ENCODE results near the gene RASEF. TPM values are rescaled to one million over a fixed set of nuclear protein-coding genes. Genes with fewer than 3 reads are reported as not detected.

RASEF gene
- total and polyA plus RNA-seq, 2 of the 4 experiments (the other 2 are of a cell fraction): under 0.01 to 0.05 TPM

DNA sequence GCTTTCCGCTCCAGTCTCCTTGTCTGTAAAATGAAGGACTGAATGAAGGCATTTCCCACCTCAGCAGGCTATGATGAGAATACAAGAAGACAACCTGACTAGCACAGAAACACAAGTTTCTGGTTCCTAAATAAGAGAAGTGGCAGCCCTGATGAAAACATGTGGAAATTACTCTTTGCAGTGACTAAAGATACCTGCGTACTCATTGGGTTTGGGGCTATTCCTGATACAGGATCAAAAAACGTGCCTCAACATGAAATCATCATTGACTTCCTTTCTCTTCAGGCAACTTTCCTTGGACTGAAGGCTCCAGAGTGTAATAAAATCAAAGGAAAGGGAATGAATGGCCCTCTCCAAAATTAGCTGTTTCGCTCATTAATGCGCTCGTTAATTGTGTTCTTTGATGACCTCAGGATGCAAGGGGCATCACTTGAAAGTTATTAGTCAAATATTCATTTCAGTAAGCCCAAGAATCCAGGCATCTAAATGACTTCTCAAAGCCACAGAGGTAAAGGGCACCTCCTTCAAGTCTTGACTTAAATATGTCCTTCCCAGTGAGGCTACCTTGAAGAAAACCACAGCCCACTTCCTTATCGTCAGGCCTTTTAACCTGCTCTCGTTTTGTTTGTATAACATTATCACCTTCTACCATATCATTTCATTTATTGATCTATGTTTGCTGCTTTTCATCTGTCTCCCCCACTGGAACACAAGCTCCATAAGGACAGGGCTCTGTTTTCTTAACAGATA, 68.9 kb downstream of the RASEF start:
- Histone ChIP-seq H2AK9ac (replicated peaks; ENCODE audit: low read depth, low read length, poor library complexity) (no peak overlapping the region), H2BK15ac (ENCODE audit: low read depth, low read length) (no peak overlapping the region), H3K79me1 (ENCODE audit: low read depth in 1 of 2, low read length in 2 of 2) (no peaks in the 10 kb centered on the region), H3K9me3 (ENCODE audit: control insufficient read depth, insufficient read depth, low read length) (no peaks in the 10 kb centered on the region), H3K9me1 (ENCODE audit: insufficient read depth, low read length) (no peaks in the 10 kb centered on the region; the same call in 1 of the 2 replicates), H3K36me3 (ENCODE audit: control insufficient read depth, insufficient read depth, low read length) (no peaks in the 10 kb centered on the region), H2BK5ac (ENCODE audit: low read depth, low read length, poor library complexity, severe bottlenecking) (no peak overlapping the region), H3K18ac (ENCODE audit: low read depth, low read length) (no peak overlapping the region), H3K4me2 (ENCODE audit: low read depth, low read length) (no peak overlapping the region), H3K9ac (ENCODE audit: low read depth, low read length) (no peak overlapping the region), H4K8ac (ENCODE audit: low read depth in 2 of 2, low read length in 2 of 2) (no peak overlapping the region), H3K4me1 (ENCODE audit: control insufficient read depth, insufficient read depth, low read length) (no peaks in the 10 kb centered on the region), H2AFZ (replicated peaks; ENCODE audit: low read length, poor library complexity) (no peak overlapping the region), H2BK20ac (ENCODE audit: low read depth, low read length) (no peak overlapping the region), H4K91ac (ENCODE audit: insufficient read depth, low read depth, low read length) (no peak overlapping the region), H3K27ac (ENCODE audit: insufficient read depth, low read length) (no peak overlapping the region), H3K23ac (ENCODE audit: low read depth, low read length) (no peak overlapping the region), H3K56ac (ENCODE audit: extremely low read depth, insufficient read depth, low read length) (no peak overlapping the region), H3K4ac (ENCODE audit: low read depth, low read length) (no peak overlapping the region), H3K27me3 (ENCODE audit: control insufficient read depth, insufficient read depth, low read length) (no peaks in the 10 kb centered on the region; the same call in 1 of the 2 replicates), H3K4me3 (ENCODE audit: insufficient read depth, low read depth, low read length) (no peak overlapping the region), H3K14ac (replicated peaks; ENCODE audit: low read depth, low read length) (no peak overlapping the region), H4K20me1 (ENCODE audit: insufficient read depth, low read length) (no peaks in the 10 kb centered on the region), H4K5ac (ENCODE audit: low read depth, low read length) (no peak overlapping the region), H2BK120ac (ENCODE audit: low read depth, low read length) (no peak overlapping the region), H2AK5ac (ENCODE audit: low read depth, low read length) (no peak overlapping the region)
- TF ChIP-seq USF2 (IDR thresholded peaks at IDR 0.05; ENCODE audit: low read depth, low read length) (no peak), MAFK (IDR thresholded peaks at IDR 0.05; ENCODE audit: low read depth, low read length) (no peak), CEBPB (IDR thresholded peaks at IDR 0.05; ENCODE audit: low read depth, low read length) (no peak), FOS (IDR thresholded peaks at IDR 0.05; ENCODE audit: low read depth, low read length) (no peak), POLR2A (IDR thresholded peaks at IDR 0.05; ENCODE audit: low read depth, low read length) (no peak), MAZ (IDR thresholded peaks at IDR 0.05; ENCODE audit: borderline replicate concordance, low read depth, low read length) (no peak), NFE2L2 (IDR thresholded peaks at IDR 0.05; ENCODE audit: low read depth, low read length) (no peak), MXI1 (IDR thresholded peaks at IDR 0.05; ENCODE audit: borderline replicate concordance, low read depth, low read length) (no peak), RCOR1 (IDR thresholded peaks at IDR 0.05; ENCODE audit: insufficient replicate concordance, low read length) (no peak), RFX5 (IDR thresholded peaks at IDR 0.05; ENCODE audit: low read depth, low read length) (no peak), CHD1 (IDR thresholded peaks at IDR 0.05; ENCODE audit: low read depth, low read length) (no peak), BHLHE40 (IDR thresholded peaks at IDR 0.05; ENCODE audit: low read depth, low read length) (no peak), ELK1 (IDR thresholded peaks at IDR 0.05; ENCODE audit: borderline replicate concordance, low read depth, low read length) (no peak), SMC3 (IDR thresholded peaks at IDR 0.05; ENCODE audit: low read depth, low read length) (no peak)
- TF ChIP-seq, protein P1, sequence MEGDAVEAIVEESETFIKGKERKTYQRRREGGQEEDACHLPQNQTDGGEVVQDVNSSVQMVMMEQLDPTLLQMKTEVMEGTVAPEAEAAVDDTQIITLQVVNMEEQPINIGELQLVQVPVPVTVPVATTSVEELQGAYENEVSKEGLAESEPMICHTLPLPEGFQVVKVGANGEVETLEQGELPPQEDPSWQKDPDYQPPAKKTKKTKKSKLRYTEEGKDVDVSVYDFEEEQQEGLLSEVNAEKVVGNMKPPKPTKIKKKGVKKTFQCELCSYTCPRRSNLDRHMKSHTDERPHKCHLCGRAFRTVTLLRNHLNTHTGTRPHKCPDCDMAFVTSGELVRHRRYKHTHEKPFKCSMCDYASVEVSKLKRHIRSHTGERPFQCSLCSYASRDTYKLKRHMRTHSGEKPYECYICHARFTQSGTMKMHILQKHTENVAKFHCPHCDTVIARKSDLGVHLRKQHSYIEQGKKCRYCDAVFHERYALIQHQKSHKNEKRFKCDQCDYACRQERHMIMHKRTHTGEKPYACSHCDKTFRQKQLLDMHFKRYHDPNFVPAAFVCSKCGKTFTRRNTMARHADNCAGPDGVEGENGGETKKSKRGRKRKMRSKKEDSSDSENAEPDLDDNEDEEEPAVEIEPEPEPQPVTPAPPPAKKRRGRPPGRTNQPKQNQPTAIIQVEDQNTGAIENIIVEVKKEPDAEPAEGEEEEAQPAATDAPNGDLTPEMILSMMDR (conservative IDR thresholded peaks at IDR 0.05; ENCODE audit: low read depth, low read length): no peak
- CTCF ChIA-PET: no interaction called here
- no TSS peak for BruUV-seq (replicated peaks)
- in situ Hi-C loops (cut with MboI; ENCODE audit: low sequenced_read_pairs): no loop called here
- intact Hi-C loops (cut with micrococcal nuclease): no loop called here
- ATAC-seq (ENCODE audit: low read depth) (no peak), DNase-seq (no peak)
- no CpG with 5 or more reads among the region's 8 CpGs for WGBS, 2 experiments (ENCODE audit: extremely low coverage in 2 of 2, insufficient read length in 1 of 2)
- POLR2A ChIA-PET (ENCODE audit: unreplicated experiment): interaction anchor here (0.6 kb wide), 1 partner anchor 19 kb away, joined by 3 read pairs; no protein-coding TSS in a partner anchor
- dilution Hi-C loops (cut with HindIII; ENCODE audit: low sequenced_read_pairs, unreplicated experiment): no loop called here
